ENCODE measurements around the gene LYSMD3.

Gene LYSMD3

GRCh38 chr5:90547072-90547536, 17.7 kb upstream of the LYSMD3 start:
- DNase-seq, result no peak

DNA sequence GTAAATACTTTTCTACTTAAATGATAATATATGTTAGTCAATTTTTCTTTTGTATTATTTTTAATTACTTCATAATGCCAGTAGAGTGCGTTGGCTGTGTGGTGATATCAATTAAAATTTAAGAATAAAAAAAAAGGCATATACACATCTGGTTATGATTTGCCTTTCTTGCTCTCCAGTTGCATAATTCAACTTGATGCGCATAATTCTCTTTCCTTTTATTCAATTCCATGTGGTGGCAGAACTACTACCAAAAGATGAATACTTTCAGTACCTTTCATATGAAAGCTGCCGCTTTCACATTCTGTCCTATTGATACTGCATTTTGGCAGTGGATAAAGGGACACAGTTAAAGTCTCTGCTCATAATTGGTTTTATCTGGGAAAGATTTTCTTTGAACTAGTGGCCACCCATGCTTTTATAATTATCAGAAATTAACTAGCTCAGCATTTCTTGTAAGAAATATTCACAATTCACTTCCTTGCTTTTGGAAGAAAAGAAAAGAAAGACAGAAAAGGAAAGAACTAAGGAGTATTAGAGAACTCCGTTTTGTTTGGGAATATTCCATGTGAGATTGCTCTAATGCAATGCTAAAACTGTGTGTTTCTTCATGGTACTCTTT, 16.9 kb upstream of the LYSMD3 start:
- no peak for DNase-seq

DNA sequence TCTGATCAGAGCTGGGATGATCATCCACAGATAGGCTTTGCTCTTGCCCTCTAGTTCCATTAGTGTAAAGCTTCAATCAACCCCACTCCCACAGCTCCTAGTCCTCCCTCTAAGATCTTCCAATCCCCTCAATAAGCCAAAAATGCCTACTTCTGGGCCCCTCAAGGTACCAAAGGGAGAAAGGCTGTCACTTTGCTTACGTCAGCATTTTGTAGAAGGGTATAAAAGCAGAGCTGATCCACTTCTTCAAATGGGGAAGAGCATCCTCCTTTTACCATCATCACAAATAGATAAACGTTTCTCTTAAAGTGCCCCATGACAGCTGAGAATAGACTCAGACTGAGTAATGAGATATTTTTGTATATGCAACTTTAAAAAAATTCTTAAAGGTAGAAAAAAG, 16.1 kb upstream of the LYSMD3 start:
- DNase-seq, result no peak

- no peak for DNase-seq
Measured at GRCh38 chr5:90542827-90543519, 13.6 kb upstream of the LYSMD3 start.

DNA sequence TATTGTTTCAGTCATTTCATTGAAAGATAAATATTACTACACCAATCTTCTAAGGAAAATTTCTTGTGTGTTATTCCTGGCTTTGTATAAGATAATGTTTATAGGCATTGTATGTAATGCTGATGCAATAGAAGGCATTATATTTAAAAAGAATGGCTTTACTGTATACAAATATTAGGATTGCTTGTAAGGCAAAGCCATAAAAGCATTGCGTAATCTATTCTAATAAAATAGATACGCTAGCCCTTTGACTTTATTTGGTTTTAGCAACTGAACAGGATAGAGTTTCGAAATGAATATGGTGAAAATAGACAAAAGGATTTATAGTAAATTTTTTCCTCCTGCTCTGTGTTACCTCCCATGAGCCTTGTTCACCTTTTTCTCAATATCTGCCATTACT, 5.5 kb upstream of the LYSMD3 start:
- no peak for DNase-seq

- no peak for DNase-seq
Measured at GRCh38 chr5:90533794-90534193, 4.4 kb upstream of the LYSMD3 start.

DNA sequence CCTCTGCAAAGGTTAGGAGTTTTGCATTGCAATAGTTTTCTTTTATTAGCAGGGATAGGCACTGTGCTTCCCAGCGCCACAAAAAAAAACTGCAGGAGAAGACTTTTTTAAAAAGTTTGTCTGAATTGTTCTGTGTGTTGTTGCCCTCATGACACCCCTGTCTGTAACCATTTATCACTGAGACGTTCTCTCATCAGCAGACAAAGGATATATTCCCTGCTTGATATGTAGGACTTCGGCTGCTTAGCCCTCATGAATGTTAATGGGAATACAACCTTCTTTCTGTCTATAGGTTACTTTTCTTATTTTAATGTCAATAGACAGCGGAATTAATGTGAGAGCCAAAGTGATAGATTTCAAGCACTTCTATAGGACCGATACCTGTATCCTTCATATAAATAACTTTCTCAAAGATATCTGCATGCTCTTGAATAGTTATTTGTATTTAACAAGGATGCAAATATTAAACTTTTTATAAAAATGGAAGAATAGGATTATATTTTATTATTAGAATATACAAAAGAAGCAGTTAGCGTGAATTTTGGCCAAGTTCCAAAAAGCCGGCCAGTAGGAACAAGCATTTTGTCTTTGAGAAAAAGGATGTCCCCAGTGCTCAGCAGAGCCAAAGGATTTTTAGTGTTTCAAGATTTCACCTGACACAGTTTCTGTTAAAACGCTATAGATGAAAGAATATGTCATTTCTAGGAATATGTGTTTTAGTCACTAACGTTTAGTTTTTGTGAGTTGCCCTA, 1.5 kb upstream of the LYSMD3 start:
- DNase-seq, result no peak

GRCh38 chr5:90529939-90530677, 724 bp upstream of the LYSMD3 start:
- peak; percentile 27 for DNase-seq

DNA sequence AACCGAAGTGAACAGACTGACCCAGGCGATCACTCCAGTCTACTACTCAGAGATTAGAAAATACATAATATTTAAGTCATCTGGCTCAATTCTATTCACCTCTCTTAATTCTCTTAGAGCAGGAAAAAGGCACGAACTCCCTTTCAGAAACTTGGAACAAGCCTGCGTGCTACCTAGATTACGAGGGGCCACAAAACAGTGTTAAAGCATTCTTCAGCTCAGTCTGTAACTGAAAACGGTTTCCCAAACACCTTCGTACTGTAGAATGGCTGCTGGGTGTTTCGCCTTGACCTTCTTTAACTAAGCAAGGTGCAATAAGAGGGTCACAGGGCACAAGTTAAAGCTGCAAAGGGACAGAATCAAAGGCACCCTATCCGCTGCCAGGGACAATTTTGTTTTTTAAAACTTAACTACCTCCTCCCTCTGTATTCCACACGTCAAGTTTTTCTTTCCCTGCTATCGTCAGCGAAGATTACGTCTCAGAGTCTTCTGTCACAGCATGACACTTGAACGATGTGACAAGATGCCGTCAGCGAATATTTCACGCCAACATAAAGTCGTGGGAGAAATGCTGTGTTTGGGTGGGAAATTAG, 687 bp downstream of the LYSMD3 start:
- DNase-seq, result no peak

DNA sequence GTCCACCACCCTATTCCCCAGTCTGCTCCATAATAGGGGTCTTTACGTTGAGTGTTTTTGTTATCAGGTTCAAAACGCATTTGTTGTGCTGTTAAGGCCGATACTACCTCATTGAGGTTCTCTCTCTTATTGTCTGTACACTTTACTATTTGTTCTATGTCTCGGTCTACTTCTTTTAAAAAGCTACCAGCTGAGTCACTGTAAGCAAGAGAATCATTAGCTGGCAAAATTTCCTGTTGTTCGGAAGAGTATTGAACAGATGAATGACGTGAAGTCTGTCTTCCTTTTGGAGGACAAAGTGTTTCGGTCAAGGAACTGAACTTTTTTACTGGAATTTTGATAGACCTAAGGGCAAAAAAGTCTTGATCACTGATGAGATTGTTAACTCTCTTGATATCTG, 10.3 kb downstream of the LYSMD3 start:
- no peak for DNase-seq

DNA sequence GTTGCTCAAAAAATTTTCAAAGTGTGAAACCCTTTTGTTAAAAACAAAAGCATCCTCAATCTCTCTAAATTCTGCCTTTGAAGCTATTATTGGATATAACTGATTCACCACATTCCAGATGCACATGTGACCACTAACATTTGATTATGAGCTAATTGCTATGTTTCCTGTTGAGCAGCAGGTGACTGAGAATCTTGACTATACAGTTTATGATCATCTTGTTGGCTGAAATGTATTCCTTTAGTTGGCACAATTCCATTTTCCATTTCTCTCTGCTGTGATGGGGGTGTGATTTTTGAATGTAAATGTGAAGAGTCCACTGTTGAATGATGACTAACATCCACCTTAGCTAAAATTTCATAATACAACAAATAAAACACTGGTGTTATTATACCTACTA, 10.7 kb downstream of the LYSMD3 start:
- DNase-seq, result no peak

- DNase-seq, result no peak
Measured at GRCh38 chr5:90514520-90514919, 14.9 kb downstream of the LYSMD3 start.

GRCh38 chr5:90510438-90510837, 18.9 kb downstream of the LYSMD3 start:
- DNase-seq, result no peak

DNA sequence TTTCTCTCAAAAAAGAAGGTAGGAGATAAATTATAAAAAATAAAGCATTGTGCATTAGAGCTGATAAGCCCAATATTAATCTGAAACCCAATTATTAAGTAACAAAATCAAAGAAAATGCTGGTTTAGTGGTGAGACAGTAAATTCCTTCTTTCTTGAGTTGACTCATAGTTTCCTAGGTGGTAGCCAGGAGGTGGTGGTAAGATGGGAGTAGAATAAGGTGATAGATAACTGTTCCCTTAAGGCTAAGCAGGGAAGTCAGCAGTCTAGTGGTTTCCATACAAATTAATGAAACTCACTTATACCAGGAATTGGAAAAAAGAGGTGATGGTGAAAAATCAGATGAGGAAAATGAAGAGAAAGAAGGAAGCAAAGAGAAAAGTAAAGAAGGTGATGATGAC, 23.2 kb downstream of the LYSMD3 start:
- no peak for DNase-seq

DNA sequence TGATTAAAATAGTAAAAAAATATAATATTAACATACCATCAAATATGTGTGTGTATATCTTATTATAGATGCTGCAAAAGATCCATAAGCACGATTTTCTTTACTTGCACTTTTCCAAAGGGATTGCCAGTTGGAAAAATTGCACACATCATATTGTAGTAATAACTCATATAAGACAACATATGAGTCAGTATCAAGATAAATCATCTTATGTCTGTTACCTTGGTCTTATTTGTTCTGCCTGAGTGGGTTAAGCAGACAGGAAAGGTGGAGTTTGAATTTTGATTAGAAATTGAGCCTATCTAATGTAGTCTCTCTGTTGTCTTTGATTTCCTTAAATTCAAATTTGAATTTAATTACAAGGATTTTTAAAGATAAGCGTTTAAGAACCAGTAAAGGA, 24.6 kb downstream of the LYSMD3 start:
- DNase-seq, result no peak

GRCh38 chr5:90503596-90503995, 25.8 kb downstream of the LYSMD3 start:
- no peak for DNase-seq

DNA sequence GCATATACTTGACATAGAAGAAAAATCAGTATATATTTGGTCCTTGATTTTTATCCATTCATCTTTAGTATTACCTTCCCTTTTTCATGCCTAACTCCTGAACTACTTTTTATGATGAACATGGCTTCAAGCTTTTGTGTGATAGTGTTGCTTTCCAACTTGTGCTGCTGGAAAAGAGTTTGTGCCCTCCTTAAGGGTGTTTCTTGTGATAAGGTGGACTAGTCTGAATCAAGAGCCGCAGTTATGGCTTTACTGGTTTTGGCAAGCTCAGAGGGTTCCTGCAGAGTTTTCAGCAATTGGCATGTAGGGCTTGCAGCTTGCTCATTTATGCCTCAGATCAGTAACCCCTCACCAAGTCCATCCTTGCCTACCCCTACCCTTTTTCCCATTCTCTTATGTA, 34.2 kb downstream of the LYSMD3 start:
- DNase-seq, result no peak

GRCh38 chr5:90494043-90494442, 35.3 kb downstream of the LYSMD3 start:
- DNase-seq, result no peak

GRCh38 chr5:90488791-90489190, 40.6 kb downstream of the LYSMD3 start:
- no peak for DNase-seq

GRCh38 chr5:90484540-90484939, 44.8 kb downstream of the LYSMD3 start:
- no peak for DNase-seq

DNA sequence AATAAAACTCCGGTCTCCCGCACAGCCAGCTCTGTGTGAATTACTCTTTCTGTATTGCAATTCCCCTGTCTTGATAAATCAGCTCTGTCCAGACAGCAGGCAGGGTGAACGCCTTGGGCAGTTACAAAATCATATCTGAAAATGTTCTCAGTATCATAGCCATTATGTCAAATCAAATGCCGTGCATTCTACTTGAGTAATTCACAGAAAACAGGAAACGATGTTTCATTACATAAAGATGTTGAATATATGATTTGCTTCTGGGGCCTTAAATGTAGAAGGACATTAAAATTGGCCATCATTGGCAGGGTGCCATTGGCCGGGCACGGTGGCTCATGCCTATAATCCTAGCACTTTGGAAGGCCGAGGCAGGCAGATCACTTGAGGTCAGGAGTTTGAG, 46.2 kb downstream of the LYSMD3 start:
- no peak for DNase-seq

GRCh38 chr5:90480699-90481098, 48.7 kb downstream of the LYSMD3 start:
- DNase-seq, result no peak

Data from T-helper 9 cell (primary cell).